Testis (tissue), 2 donors: ENCODE data around the gene HACL1.

Experiments used
- CTCF ChIP-seq, 3 experiments: fragments of 450-650 bp in 2 of 3; fragments of 200-600 bp in 1 of 3; sonication (generic) in 1 of 3; IDR thresholded peaks; one replicate each; pipeline ENCODE4 v1.5.1; 2016 to 2019; ENCODE audit warnings: antibody characterized with exemption in 3 of 3, mild to moderate bottlenecking in 2 of 3, moderate library complexity in 1 of 3
- POLR2A ChIP-seq: fragments of 450-650 bp; IDR thresholded peaks from one replicate; pipeline ENCODE4 v1.6.1; 2017; ENCODE audit warnings: antibody characterized with exemption, mild to moderate bottlenecking, moderate library complexity

GRCh38 chr3:15513810-15514662 lies 87.3 kb downstream of the HACL1 start:
- no peak for TF ChIP-seq CTCF (IDR thresholded peaks at IDR 0.05)
- TF ChIP-seq POLR2A = no peak
